T-helper 1 cell treated with Interleukin-12 subunit alpha and Interleukin-12 subunit beta and Interleukin-4 antibody, amounts not matched to agents 30 ng/mL and 1 ng/mL, for 36 hours (primary cell): Measurements from ENCODE around the gene GATA3. TPM values are rescaled to one million over a fixed set of nuclear protein-coding genes. Genes with fewer than 3 reads are reported as not detected.

Source experiments
- intact Hi-C: fragments of 100-400 bp; cut with micrococcal nuclease; formaldehyde crosslinking; loops from one replicate; pipeline ENCODE4 v1.15.1; 2024
- total RNA-seq: library from RNA; stranded (reverse); gene quantifications from 2 replicates; pipeline ENCODE4 v1.2.3, GENCODE V29; 2022

Gene GATA3
- total RNA-seq, 1 donor from 2014 or later, result 62.6 TPM

GRCh38 chr10:8085251-8085650 is 30.8 kb downstream of the GATA3 start:
- intact Hi-C loops, result no loop called here

GRCh38 chr10:8086315-8086714 is 31.8 kb downstream of the GATA3 start:
- intact Hi-C loops, result no loop called here

GRCh38 chr10:8088504-8088903 is 34.0 kb downstream of the GATA3 start:
- intact Hi-C loops, result loop anchor here (1.0 to 2.0 kb wide), 4 partner anchors 22 to 94 kb away; partner anchors contain the start of gene GATA3

GRCh38 chr10:8092428-8092827 is 37.9 kb downstream of the GATA3 start:
- intact Hi-C loops, result no loop called here

- intact Hi-C loops, result no loop called here
Measured at GRCh38 chr10:8095959-8096358, 41.5 kb downstream of the GATA3 start.

GRCh38 chr10:8096931-8097330 is 42.4 kb downstream of the GATA3 start:
- intact Hi-C loops, result no loop called here

- intact Hi-C loops, result no loop called here
Measured at GRCh38 chr10:8100366-8100765, 45.9 kb downstream of the GATA3 start.

- intact Hi-C loops, result no loop called here
Measured at GRCh38 chr10:8102708-8103401, 48.4 kb downstream of the GATA3 start.

GRCh38 chr10:8103543-8103942 is 49.1 kb downstream of the GATA3 start:
- intact Hi-C loops, result no loop called here

GRCh38 chr10:8104005-8104404 is 49.5 kb downstream of the GATA3 start:
- intact Hi-C loops, result no loop called here

GRCh38 chr10:8104721-8105120 is 50.2 kb downstream of the GATA3 start:
- intact Hi-C loops, result no loop called here

GRCh38 chr10:8105932-8106331 is 51.4 kb downstream of the GATA3 start:
- intact Hi-C loops, result no loop called here

GRCh38 chr10:8112230-8112905 is 57.9 kb downstream of the GATA3 start:
- intact Hi-C loops, result no loop called here

GRCh38 chr10:8112942-8113442 is 58.5 kb downstream of the GATA3 start:
- intact Hi-C loops, result no loop called here

GRCh38 chr10:8113616-8114015 is 59.1 kb downstream of the GATA3 start:
- intact Hi-C loops, result no loop called here

GRCh38 chr10:8114741-8115617 is 60.5 kb downstream of the GATA3 start:
- intact Hi-C loops, result no loop called here

GRCh38 chr10:8115618-8115980 is 61.1 kb downstream of the GATA3 start:
- intact Hi-C loops, result no loop called here

- intact Hi-C loops, result no loop called here
Measured at GRCh38 chr10:8116474-8116873, 62.0 kb downstream of the GATA3 start.

GRCh38 chr10:8116926-8117493 is 62.5 kb downstream of the GATA3 start:
- intact Hi-C loops, result no loop called here

GRCh38 chr10:8121201-8121890 is 66.9 kb downstream of the GATA3 start:
- intact Hi-C loops, result no loop called here
